Fibroblast of skin of back (primary cell): ENCODE data around the gene MT1HL1.
"Not testable (repeated sequence)": the region's sequence is repeated elsewhere in the genome, so short reads cannot be mapped to it uniquely, and the experiment has no call there.

ENCODE experiments used
- DNase-seq: peaks from one replicate; pipeline ENCODE4 v3.0.0-alpha.2; 2013

Gene MT1HL1

GRCh38 chr1:236975461-236975860 is 28.8 kb downstream of the MT1HL1 start:
- DNase-seq = no peak

- DNase-seq = not testable (repeated sequence)
Observed at GRCh38 chr1:236974025-236974424, 30.2 kb downstream of the MT1HL1 start.

GRCh38 chr1:236966636-236967035 is 37.6 kb downstream of the MT1HL1 start:
- DNase-seq = no peak

- no peak for DNase-seq
Observed at GRCh38 chr1:236963920-236964319, 40.3 kb downstream of the MT1HL1 start.

GRCh38 chr1:236959112-236959511 is 45.1 kb downstream of the MT1HL1 start:
- DNase-seq = no peak

GRCh38 chr1:236957235-236957634 is 47.0 kb downstream of the MT1HL1 start:
- DNase-seq = no peak
